PFSK-1 (cell line): ENCODE measurements around the gene MACROD1.

Experiments
- FOXP2 ChIP-seq: optimal IDR thresholded peaks from 2 replicates; pipeline ENCODE3; 2011; ENCODE audit warnings: borderline replicate concordance, control low read depth, inconsistent platforms; ENCODE audit not compliant: insufficient read depth; ENCODE audit errors: extremely low read length, extremely low read depth
- POLR2AphosphoS5 ChIP-seq: IDR thresholded peaks from 2 replicates; pipeline ENCODE4 v1.6.1; 2012; ENCODE audit warnings: low read depth, mild to moderate bottlenecking, control low read depth, low read length, moderate library complexity
- REST ChIP-seq, 2 experiments: IDR thresholded peaks; 2 replicates each; pipeline versions ENCODE4 v1.6.1 to v1.8.0; 2011 to 2012; ENCODE audit warnings: low read depth in 2 of 2, low read length in 2 of 2, control low read depth in 1 of 2, inconsistent platforms in 1 of 2, mild to moderate bottlenecking in 1 of 2, moderate library complexity in 1 of 2; ENCODE audit not compliant: insufficient read depth in 1 of 2
- SIN3A ChIP-seq: IDR thresholded peaks from 2 replicates; pipeline ENCODE4 v1.6.1; 2012; ENCODE audit warnings: mild to moderate bottlenecking, low read length, moderate library complexity, borderline replicate concordance; ENCODE audit not compliant: insufficient read depth
- TAF1 ChIP-seq: IDR thresholded peaks from 2 replicates; pipeline ENCODE4 v1.6.1; 2012; ENCODE audit warnings: low read length, control low read depth, borderline replicate concordance; ENCODE audit not compliant: insufficient read depth

- TF ChIP-seq SIN3A (no peak), TAF1 (no peak), POLR2AphosphoS5 (no peak), REST (IDR thresholded peaks at IDR 0.05; ENCODE audit: insufficient read depth in 1 of 2, low read depth in 2 of 2, low read length in 2 of 2) (no peak), FOXP2 (no peak)
Observed at GRCh38 chr11:64089027-64089360, 76.9 kb downstream of the MACROD1 start.
